ENCODE data around the gene REC8.

DNA sequence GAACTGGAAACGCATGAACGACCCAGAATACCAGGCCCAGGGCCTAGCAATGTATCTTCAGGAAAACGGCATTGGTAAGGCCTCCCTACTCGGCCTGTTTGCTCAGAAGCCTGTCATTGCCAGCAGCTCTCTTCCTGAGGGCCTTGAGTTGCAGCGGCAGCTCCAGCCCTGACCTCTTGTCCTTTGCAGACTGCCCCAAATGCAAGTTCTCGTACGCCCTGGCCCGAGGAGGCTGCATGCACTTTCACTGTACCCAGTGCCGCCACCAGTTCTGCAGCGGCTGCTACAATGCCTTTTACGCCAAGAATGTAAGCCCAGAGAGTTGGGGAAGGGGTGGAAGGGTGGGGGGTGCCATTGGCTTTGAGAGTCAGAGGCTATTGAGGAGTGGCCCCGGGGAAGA is 14.5 kb upstream of the REC8 start:
- TF ChIP-seq, protein P1, sequence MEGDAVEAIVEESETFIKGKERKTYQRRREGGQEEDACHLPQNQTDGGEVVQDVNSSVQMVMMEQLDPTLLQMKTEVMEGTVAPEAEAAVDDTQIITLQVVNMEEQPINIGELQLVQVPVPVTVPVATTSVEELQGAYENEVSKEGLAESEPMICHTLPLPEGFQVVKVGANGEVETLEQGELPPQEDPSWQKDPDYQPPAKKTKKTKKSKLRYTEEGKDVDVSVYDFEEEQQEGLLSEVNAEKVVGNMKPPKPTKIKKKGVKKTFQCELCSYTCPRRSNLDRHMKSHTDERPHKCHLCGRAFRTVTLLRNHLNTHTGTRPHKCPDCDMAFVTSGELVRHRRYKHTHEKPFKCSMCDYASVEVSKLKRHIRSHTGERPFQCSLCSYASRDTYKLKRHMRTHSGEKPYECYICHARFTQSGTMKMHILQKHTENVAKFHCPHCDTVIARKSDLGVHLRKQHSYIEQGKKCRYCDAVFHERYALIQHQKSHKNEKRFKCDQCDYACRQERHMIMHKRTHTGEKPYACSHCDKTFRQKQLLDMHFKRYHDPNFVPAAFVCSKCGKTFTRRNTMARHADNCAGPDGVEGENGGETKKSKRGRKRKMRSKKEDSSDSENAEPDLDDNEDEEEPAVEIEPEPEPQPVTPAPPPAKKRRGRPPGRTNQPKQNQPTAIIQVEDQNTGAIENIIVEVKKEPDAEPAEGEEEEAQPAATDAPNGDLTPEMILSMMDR (IDR thresholded peaks at IDR 0.05) = no peak
- no peak for TF ChIP-seq POLR2A (IDR thresholded peaks at IDR 0.05)
